ENCODE measurements around the gene CXCL16. TPM values are rescaled to one million over a fixed set of nuclear protein-coding genes. Genes with fewer than 3 reads are reported as not detected.

The CXCL16 gene
- total and polyA plus RNA-seq, 2 of the 13 experiments (the other 11 are each of a cell fraction or from before 2014, with no cell fraction given), result 9.4 to 101 TPM

- no peak for TF ChIP-seq ZBTB2 (CRISPR knock-in tag; IDR thresholded peaks at IDR 0.05; ENCODE audit: low read depth)
- no peak for TF ChIP-seq GRHL1 (CRISPR knock-in tag; conservative IDR thresholded peaks at IDR 0.05)
- TF ChIP-seq FOXP4 (CRISPR knock-in tag; IDR thresholded peaks at IDR 0.05), result peak; percentile 90
- 0 out of 2 replicates have a peak, but pooled peaks have one; percentile 54 for TF ChIP-seq DMAP1 (CRISPR knock-in tag; IDR thresholded peaks at IDR 0.05)
- TF ChIP-seq KMT2A (CRISPR knock-in tag; IDR thresholded peaks at IDR 0.05), result peak; percentile 73; the same call in 1 of the 2 replicates
- no peak for TF ChIP-seq MAFG (CRISPR knock-in tag; IDR thresholded peaks at IDR 0.05)
- 0 out of 2 replicates have a peak, but pooled peaks have one; percentile 46 for TF ChIP-seq AFF4 (CRISPR knock-in tag; IDR thresholded peaks at IDR 0.05)
- no peak for TF ChIP-seq ZSCAN29 (CRISPR knock-in tag; conservative IDR thresholded peaks at IDR 0.05)
- no peak for TF ChIP-seq SCMH1 (CRISPR knock-in tag; IDR thresholded peaks at IDR 0.05; ENCODE audit: borderline replicate concordance)
- peak; percentile 58; the same call in 1 of the 2 replicates for TF ChIP-seq TBX3 (IDR thresholded peaks at IDR 0.05; ENCODE audit: borderline replicate concordance)
- no peak for TF ChIP-seq ZNF549 (CRISPR knock-in tag; IDR thresholded peaks at IDR 0.05)
- 0 out of 2 replicates have a peak, but pooled peaks have one; percentile 16 for TF ChIP-seq CREB1 (IDR thresholded peaks at IDR 0.05)
- no peak for TF ChIP-seq CREB1 (CRISPR knock-in tag; IDR thresholded peaks at IDR 0.05)
- TF ChIP-seq ARID4A (CRISPR knock-in tag; IDR thresholded peaks at IDR 0.05; ENCODE audit: borderline replicate concordance), result peak; percentile 78; the same call in 1 of the 2 replicates
- no peak for TF ChIP-seq ZFP36 (IDR thresholded peaks at IDR 0.05; ENCODE audit: borderline replicate concordance, low read depth, low read length, partially characterized antibody)
Observed at GRCh38 chr17:4777969-4778760, 38.4 kb upstream of the CXCL16 start (continued).

Measured in HepG2 (cell line).